ENCODE results near the gene FBXL14. TPM values are rescaled to one million over a fixed set of nuclear protein-coding genes. Genes with fewer than 3 reads are reported as not detected.

FBXL14 gene
- total and polyA plus RNA-seq, 4 donors: 4.4 to 23.0 (median 13.1) TPM

DNA sequence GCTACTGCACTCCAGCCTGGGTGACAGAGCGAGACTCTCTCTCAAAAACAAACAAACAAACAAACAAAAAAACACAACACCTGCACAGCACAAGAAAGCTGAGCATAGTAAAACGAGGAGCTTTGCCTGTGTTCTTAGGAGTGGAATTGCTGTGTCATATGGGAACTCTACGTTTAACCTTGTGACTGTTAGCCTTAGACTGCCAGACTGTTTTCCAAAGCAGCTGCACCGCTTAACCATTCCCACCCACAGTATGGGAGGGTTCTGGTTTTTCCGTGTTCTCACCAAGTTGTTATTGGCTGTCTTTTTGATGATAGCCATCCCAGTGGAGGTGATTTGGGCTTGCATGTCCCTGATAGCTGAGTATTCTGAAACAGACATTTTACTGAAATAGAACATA lies 43.8 kb upstream of the FBXL14 start:
- no peak for ATAC-seq (ENCODE audit: insufficient read depth, low FRiP score)
- Histone ChIP-seq H3K4me1 (ENCODE audit: control insufficient read depth in 5 of 5, insufficient read depth in 5 of 5, low read length in 5 of 5) (no peaks in the 10 kb centered on the region), H3K27me3 (ENCODE audit: control insufficient read depth in 3 of 3, insufficient read depth in 3 of 3, low read length in 2 of 3) (peaks cover 0 to 4% (median 0%) of the 10 kb centered on the region in 3 donors), H3K27ac (ENCODE audit: low read depth in 1 of 2, low read length in 1 of 2) (no peak overlapping the region), H3K36me3 (ENCODE audit: control insufficient read depth in 4 of 4, insufficient read depth in 4 of 4, low read length in 4 of 4) (peaks cover 0 to 3% (median 0%) of the 10 kb centered on the region in 4 donors), H3K9ac (ENCODE audit: insufficient read depth in 1 of 2, low read length in 2 of 2) (no peak overlapping the region), H3K4me3 (no peak overlapping the region), H3K9me3 (ENCODE audit: control insufficient read depth in 4 of 4, insufficient read depth in 3 of 4, low read length in 3 of 4) (peaks cover 0 to 2% (median 0%) of the 10 kb centered on the region in 4 donors)
- TF ChIP-seq, protein P1, sequence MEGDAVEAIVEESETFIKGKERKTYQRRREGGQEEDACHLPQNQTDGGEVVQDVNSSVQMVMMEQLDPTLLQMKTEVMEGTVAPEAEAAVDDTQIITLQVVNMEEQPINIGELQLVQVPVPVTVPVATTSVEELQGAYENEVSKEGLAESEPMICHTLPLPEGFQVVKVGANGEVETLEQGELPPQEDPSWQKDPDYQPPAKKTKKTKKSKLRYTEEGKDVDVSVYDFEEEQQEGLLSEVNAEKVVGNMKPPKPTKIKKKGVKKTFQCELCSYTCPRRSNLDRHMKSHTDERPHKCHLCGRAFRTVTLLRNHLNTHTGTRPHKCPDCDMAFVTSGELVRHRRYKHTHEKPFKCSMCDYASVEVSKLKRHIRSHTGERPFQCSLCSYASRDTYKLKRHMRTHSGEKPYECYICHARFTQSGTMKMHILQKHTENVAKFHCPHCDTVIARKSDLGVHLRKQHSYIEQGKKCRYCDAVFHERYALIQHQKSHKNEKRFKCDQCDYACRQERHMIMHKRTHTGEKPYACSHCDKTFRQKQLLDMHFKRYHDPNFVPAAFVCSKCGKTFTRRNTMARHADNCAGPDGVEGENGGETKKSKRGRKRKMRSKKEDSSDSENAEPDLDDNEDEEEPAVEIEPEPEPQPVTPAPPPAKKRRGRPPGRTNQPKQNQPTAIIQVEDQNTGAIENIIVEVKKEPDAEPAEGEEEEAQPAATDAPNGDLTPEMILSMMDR (IDR thresholded peaks at IDR 0.05; ENCODE audit: control extremely low read depth, extremely low read depth): no peak
- DNase-seq: no peak
- 49 to 76% methylated on average over 5 of the region's 5 CpGs for WGBS, 2 donors

DNA sequence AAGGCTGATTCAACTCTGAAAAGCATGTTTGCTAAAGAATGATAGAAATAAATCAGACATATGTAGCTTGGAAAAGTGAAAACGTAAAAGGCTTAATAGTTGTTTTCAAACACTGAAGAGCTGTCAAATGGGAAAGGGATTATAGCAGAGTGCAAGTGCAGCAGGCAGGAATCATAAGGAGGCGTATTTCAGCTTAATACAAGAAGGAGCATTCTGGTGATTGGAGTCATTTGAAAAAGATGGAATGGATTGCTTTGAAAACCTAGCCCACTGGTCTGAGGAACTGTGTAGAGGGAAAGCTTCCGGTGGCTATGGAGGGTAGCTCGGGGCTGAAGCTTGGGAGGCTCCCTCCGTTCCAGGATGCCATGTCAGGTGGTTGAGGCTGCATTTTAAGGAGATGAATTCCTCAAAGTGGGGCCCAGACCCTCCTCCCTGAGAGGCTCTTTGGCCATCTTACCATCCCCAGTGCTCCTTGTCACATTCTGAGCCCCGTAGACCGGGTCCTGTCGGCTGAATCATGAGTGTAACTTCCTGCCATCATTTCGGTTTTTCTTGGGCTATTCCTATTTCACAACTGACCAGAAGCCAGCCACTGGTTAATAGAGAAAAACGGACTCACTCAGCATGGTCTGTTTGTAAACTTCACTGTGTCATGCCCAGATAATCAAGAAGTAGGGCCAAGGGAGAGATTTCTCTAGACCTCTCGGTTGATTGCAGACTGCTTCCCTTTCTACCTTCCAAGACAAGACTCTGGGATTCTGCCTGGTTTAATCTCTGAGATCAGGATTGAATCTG lies 41.1 kb upstream of the FBXL14 start:
- Histone ChIP-seq H3K4me1 (ENCODE audit: control insufficient read depth in 5 of 5, insufficient read depth in 5 of 5, low read length in 5 of 5) (peaks cover 0 to 10% (median under 1%) of the 10 kb centered on the region in 5 donors), H3K9me3 (ENCODE audit: control insufficient read depth in 4 of 4, insufficient read depth in 3 of 4, low read length in 3 of 4) (peaks cover 0 to 4% (median 0%) of the 10 kb centered on the region in 4 donors), H3K4me3 (no peak overlapping the region), H3K9ac (ENCODE audit: insufficient read depth in 1 of 2, low read length in 2 of 2) (no peak overlapping the region), H3K36me3 (ENCODE audit: control insufficient read depth in 4 of 4, insufficient read depth in 4 of 4, low read length in 4 of 4) (peaks cover 0 to 3% (median under 1%) of the 10 kb centered on the region in 4 donors), H3K27me3 (ENCODE audit: control insufficient read depth in 3 of 3, insufficient read depth in 3 of 3, low read length in 2 of 3) (peaks cover 0 to 20% (median 12%) of the 10 kb centered on the region in 3 donors), H3K27ac (ENCODE audit: low read depth in 1 of 2, low read length in 1 of 2) (no peak overlapping the region)
- ATAC-seq (ENCODE audit: insufficient read depth, low FRiP score): peak; percentile 50
- DNase-seq: no peak
- 33 to 68% methylated on average over 11 of the region's 11 CpGs for WGBS, 2 donors
- TF ChIP-seq, protein P1 (IDR thresholded peaks at IDR 0.05; ENCODE audit: control extremely low read depth, extremely low read depth): no peak

DNA sequence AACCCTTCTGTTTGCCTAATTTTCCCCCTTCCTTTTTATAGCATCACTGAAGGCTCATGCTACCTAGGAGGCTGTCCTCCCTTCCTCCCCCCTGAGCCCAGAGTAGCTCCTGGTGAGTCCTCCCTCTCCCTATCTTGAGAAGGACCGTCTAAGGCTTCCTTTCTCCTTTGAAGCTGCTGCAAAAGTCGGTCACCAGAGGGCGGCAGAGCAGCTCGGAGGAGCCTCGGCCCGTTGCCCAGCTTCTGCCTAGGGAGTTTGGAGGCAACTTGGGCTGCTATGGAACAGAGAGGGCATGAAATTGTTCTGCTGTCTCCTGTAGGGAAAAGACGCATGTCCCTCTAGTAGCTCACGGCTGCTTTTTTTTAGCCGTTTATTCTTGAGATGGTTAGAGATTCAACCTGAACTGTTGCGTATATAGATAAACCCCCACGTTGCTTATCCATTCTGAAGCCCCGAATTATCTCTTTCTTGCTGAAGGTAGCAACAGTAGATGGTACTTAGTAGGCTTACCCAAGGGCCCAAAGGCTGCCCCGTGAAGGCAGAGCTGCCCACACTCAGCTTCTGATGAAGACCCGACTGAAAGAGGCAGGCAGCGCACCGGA lies 40.3 kb upstream of the FBXL14 start:
- DNase-seq (peak; percentile 79 to 86 (median 83)), ATAC-seq (ENCODE audit: insufficient read depth, low FRiP score) (no peak)
- Histone ChIP-seq H3K27me3 (ENCODE audit: control insufficient read depth in 3 of 3, insufficient read depth in 3 of 3, low read length in 2 of 3) (peaks cover 0 to 22% (median 12%) of the 10 kb centered on the region in 3 donors), H3K36me3 (ENCODE audit: control insufficient read depth in 4 of 4, insufficient read depth in 4 of 4, low read length in 4 of 4) (peaks cover 0 to 3% (median under 1%) of the 10 kb centered on the region in 4 donors), H3K9ac (ENCODE audit: insufficient read depth in 1 of 2, low read length in 2 of 2) (no peak overlapping the region), H3K4me1 (ENCODE audit: control insufficient read depth in 5 of 5, insufficient read depth in 5 of 5, low read length in 5 of 5) (peaks cover 0 to 18% (median 3%) of the 10 kb centered on the region in 5 donors), H3K9me3 (ENCODE audit: control insufficient read depth in 4 of 4, insufficient read depth in 3 of 4, low read length in 3 of 4) (peaks cover 0 to 7% (median 0%) of the 10 kb centered on the region in 4 donors), H3K27ac (ENCODE audit: low read depth in 1 of 2, low read length in 1 of 2) (no peak overlapping the region), H3K4me3 (no peak overlapping the region)
- TF ChIP-seq, protein P1 (IDR thresholded peaks at IDR 0.05; ENCODE audit: control extremely low read depth, extremely low read depth): peak; percentile 74
- 40% methylated on average over 16 of the region's 16 CpGs for WGBS, 2 donors
